Astrocyte (in vitro differentiated cells and primary cell): Measurements from ENCODE around the gene IL12RB1. TPM values are rescaled to one million over a fixed set of nuclear protein-coding genes. Genes with fewer than 3 reads are reported as not detected.
"Not testable (repeated sequence)": the region's sequence is repeated elsewhere in the genome, so short reads cannot be mapped to it uniquely, and the experiment has no call there.

Experiments used
- DNase-seq: peaks from one replicate; pipeline ENCODE4 v3.0.0-alpha.2; 2010; ENCODE audit warnings: low read depth
- FAIRE-seq: peaks from 2 replicates; lab custom pipeline; 2011; peaks lifted over from hg19 to GRCh38; lab: Jason Lieb, UNC
- H2AFZ ChIP-seq: 2 replicates; pipeline ENCODE4 v1.6.0; 2012; ENCODE audit warnings: low read depth, low read length, inconsistent platforms
- H3K27ac ChIP-seq: 2 replicates; pipeline ENCODE4 v1.5.1; 2011; ENCODE audit warnings: low read depth, low read length, inconsistent platforms
- H3K27me3 ChIP-seq: 2 replicates; pipeline ENCODE4 v1.6.0; 2011; ENCODE audit warnings: low read length, inconsistent platforms; ENCODE audit not compliant: insufficient read depth
- H3K36me3 ChIP-seq: 2 replicates; pipeline ENCODE4 v1.5.1; 2011; ENCODE audit warnings: low read length, inconsistent platforms; ENCODE audit not compliant: insufficient read depth
- H3K4me1 ChIP-seq: 2 replicates; pipeline ENCODE4 v1.5.1; 2011; ENCODE audit warnings: low read length, inconsistent platforms; ENCODE audit not compliant: insufficient read depth
- H3K4me2 ChIP-seq: 2 replicates; pipeline ENCODE4 v1.6.0; 2012; ENCODE audit warnings: low read length, inconsistent platforms
- H3K4me3 ChIP-seq: 2 replicates; pipeline ENCODE4 v1.5.1; 2011; ENCODE audit warnings: low read depth, mild to moderate bottlenecking, low read length, inconsistent platforms; ENCODE audit not compliant: insufficient read depth
- H3K79me2 ChIP-seq: 2 replicates; pipeline ENCODE4 v1.6.0; 2012; ENCODE audit warnings: mild to moderate bottlenecking, low read length, inconsistent platforms; ENCODE audit not compliant: insufficient read depth
- H3K9ac ChIP-seq: 2 replicates; pipeline ENCODE4 v1.6.0; 2012; ENCODE audit warnings: mild to moderate bottlenecking, low read length, inconsistent platforms
- H3K9me3 ChIP-seq: 2 replicates; pipeline ENCODE4 v1.5.1; 2012; ENCODE audit warnings: low read depth, mild to moderate bottlenecking, low read length, inconsistent platforms; ENCODE audit not compliant: insufficient read depth
- H4K20me1 ChIP-seq: 2 replicates; pipeline ENCODE4 v1.6.0; 2012; ENCODE audit warnings: low read length, inconsistent platforms; ENCODE audit not compliant: insufficient read depth
- H3K27ac Mint-ChIP-seq: one replicate; pipeline ENCODE4 v1.8.0; 2021; ENCODE audit warnings: mild to moderate bottlenecking, mixed read lengths; ENCODE audit not compliant: unreplicated experiment
- H3K27me3 Mint-ChIP-seq: one replicate; pipeline ENCODE4 v1.8.0; 2021; ENCODE audit warnings: low read depth, mixed read lengths; ENCODE audit not compliant: unreplicated experiment
- H3K36me3 Mint-ChIP-seq: one replicate; pipeline ENCODE4 v1.8.0; 2021; ENCODE audit warnings: low read depth, mixed read lengths; ENCODE audit not compliant: unreplicated experiment
- H3K4me1 Mint-ChIP-seq: one replicate; pipeline ENCODE4 v1.8.0; 2021; ENCODE audit warnings: low read depth, mixed read lengths; ENCODE audit not compliant: unreplicated experiment
- H3K4me3 Mint-ChIP-seq: one replicate; pipeline ENCODE4 v1.8.0; 2021; ENCODE audit warnings: mild to moderate bottlenecking, moderate library complexity, mixed read lengths; ENCODE audit not compliant: unreplicated experiment
- H3K9me3 Mint-ChIP-seq: one replicate; pipeline ENCODE4 v1.8.0; 2021; ENCODE audit warnings: mild to moderate bottlenecking, mixed read lengths; ENCODE audit not compliant: unreplicated experiment
- CTCF ChIP-seq: IDR thresholded peaks from 2 replicates; pipeline ENCODE4 v1.5.1; 2011; ENCODE audit warnings: low read depth, mild to moderate bottlenecking, inconsistent platforms, low read length, moderate library complexity; ENCODE audit not compliant: insufficient read depth
- EZH2 ChIP-seq: IDR thresholded peaks from 2 replicates; pipeline ENCODE4 v1.6.1; 2012; ENCODE audit warnings: mild to moderate bottlenecking, low read length, inconsistent platforms; ENCODE audit not compliant: insufficient read depth
- total RNA-seq: library from RNA; stranded (reverse); gene quantifications from 2 replicates; pipeline ENCODE4 v1.2.1, GENCODE V29; 2021

IL12RB1 gene
- total RNA-seq, 1 donor from 2014 or later = 0.07 TPM

GRCh38 chr19:18041054-18041453 lies 45.7 kb downstream of the IL12RB1 start:
- peaks cover 5% of the 10 kb centered on the region for H3K9me3 ChIP-seq
- H3K4me1 Mint-ChIP-seq = peaks cover 3% of the 10 kb centered on the region
- H3K27ac Mint-ChIP-seq = no peak overlapping the region
- peaks cover 36% of the 10 kb centered on the region for H3K27me3 Mint-ChIP-seq
- no peak overlapping the region for H3K4me3 ChIP-seq
- FAIRE-seq (no peak), DNase-seq (no peak)
- TF ChIP-seq EZH2 (no peak), CTCF (no peak)
- no peaks in the 10 kb centered on the region for H4K20me1 ChIP-seq
- peaks cover 16% of the 10 kb centered on the region for H3K27me3 ChIP-seq
- H3K36me3 Mint-ChIP-seq = no peaks in the 10 kb centered on the region
- no peak overlapping the region for H2AFZ ChIP-seq
- no peak overlapping the region for H3K9ac ChIP-seq
- H3K4me2 ChIP-seq = no peak overlapping the region
- no peaks in the 10 kb centered on the region for H3K36me3 ChIP-seq
- H3K9me3 Mint-ChIP-seq = no peaks in the 10 kb centered on the region
- no peak overlapping the region for H3K4me3 Mint-ChIP-seq
- no peaks in the 10 kb centered on the region for H3K79me2 ChIP-seq
- peaks cover 6% of the 10 kb centered on the region for H3K4me1 ChIP-seq
- H3K27ac ChIP-seq = no peak overlapping the region

DNA sequence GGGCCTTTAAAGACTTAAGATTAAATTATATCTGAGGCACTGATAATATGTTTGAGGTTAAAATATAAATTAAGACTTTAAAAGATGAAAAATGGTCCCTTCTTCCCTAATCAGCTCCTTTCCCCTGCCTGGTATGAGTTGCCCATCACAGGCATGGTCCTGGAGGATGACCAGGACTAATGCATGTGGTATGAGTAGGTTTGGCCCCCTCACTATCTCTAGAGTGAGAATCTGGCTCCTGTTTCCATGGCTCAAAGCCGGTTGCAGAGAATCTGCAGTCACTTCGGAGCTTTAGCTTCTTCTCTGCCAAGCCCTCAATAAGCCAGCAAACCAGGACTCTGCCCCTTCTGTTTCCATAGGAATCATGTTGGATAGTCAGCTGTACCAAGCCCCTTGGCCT lies 54.6 kb downstream of the IL12RB1 start:
- H3K4me1 Mint-ChIP-seq, DNase-seq: not testable (repeated sequence)
- peaks cover 26% of the 10 kb centered on the region for H3K27me3 Mint-ChIP-seq

GRCh38 chr19:18031401-18031800 lies 55.3 kb downstream of the IL12RB1 start:
- H3K4me3 Mint-ChIP-seq, H3K27ac ChIP-seq, H3K9ac ChIP-seq, H3K4me1 ChIP-seq, H3K4me1 Mint-ChIP-seq, H2AFZ ChIP-seq, H3K9me3 Mint-ChIP-seq, H3K36me3 ChIP-seq, FAIRE-seq, H3K79me2 ChIP-seq, H3K36me3 Mint-ChIP-seq, H3K27ac Mint-ChIP-seq, H3K4me3 ChIP-seq, H3K4me2 ChIP-seq, H3K9me3 ChIP-seq, DNase-seq, H4K20me1 ChIP-seq, H3K27me3 ChIP-seq: not testable (repeated sequence)
- H3K27me3 Mint-ChIP-seq = peaks cover 29% of the 10 kb centered on the region

More for the DNA sequence above, 54.6 kb downstream of the IL12RB1 start:
- not testable (repeated sequence) for FAIRE-seq, H3K4me2 ChIP-seq, H3K9me3 Mint-ChIP-seq, H3K4me1 ChIP-seq, H4K20me1 ChIP-seq, H3K9me3 ChIP-seq, H3K79me2 ChIP-seq, H3K36me3 ChIP-seq, H3K4me3 ChIP-seq, H3K27me3 ChIP-seq, H3K4me3 Mint-ChIP-seq, H3K36me3 Mint-ChIP-seq, H3K27ac ChIP-seq, H3K27ac Mint-ChIP-seq, H2AFZ ChIP-seq, H3K9ac ChIP-seq
